GM21367 (cell line): Measurements from ENCODE around the gene SNX27.
"Not testable (repeated sequence)": the region's sequence is repeated elsewhere in the genome, so short reads cannot be mapped to it uniquely, and the experiment has no call there.

Source experiments
- ATAC-seq: cut with Tn5 transposase; IDR thresholded peaks from one replicate; pipeline ENCODE4 v1.9.1; 2021; ENCODE audit not compliant: unreplicated experiment

Gene SNX27

GRCh38 chr1:151602550-151602949 is 9.3 kb upstream of the SNX27 start:
- not testable (repeated sequence) for ATAC-seq

- no peak for ATAC-seq
These were observed 7.6 kb upstream of the SNX27 start for GRCh38 chr1:151604291-151604690.

GRCh38 chr1:151606384-151606783 is 5.5 kb upstream of the SNX27 start:
- ATAC-seq = no peak

GRCh38 chr1:151606857-151607256 is 5.0 kb upstream of the SNX27 start:
- no peak for ATAC-seq

- ATAC-seq = no peak
These were observed 1.7 kb upstream of the SNX27 start for GRCh38 chr1:151610142-151610541.

- no peak for ATAC-seq
These were observed 511 bp upstream of the SNX27 start for GRCh38 chr1:151611288-151611790.

- ATAC-seq = no peak
These were observed 841 bp downstream of the SNX27 start for GRCh38 chr1:151612501-151613281.

GRCh38 chr1:151613282-151613780 is 1.5 kb downstream of the SNX27 start:
- no peak for ATAC-seq

- no peak for ATAC-seq
These were observed 4.1 kb downstream of the SNX27 start for GRCh38 chr1:151615711-151616504.

GRCh38 chr1:151616505-151616849 is 4.6 kb downstream of the SNX27 start:
- ATAC-seq = no peak

- ATAC-seq = no peak
These were observed 6.2 kb downstream of the SNX27 start for GRCh38 chr1:151618003-151618402.

- no peak for ATAC-seq
These were observed 6.6 kb downstream of the SNX27 start for GRCh38 chr1:151618470-151618869.

- ATAC-seq = not testable (repeated sequence)
These were observed 7.1 kb downstream of the SNX27 start for GRCh38 chr1:151618996-151619395.

GRCh38 chr1:151619489-151620093 is 7.7 kb downstream of the SNX27 start:
- ATAC-seq = no peak

- no peak for ATAC-seq
These were observed 8.4 kb downstream of the SNX27 start for GRCh38 chr1:151620286-151620685.

GRCh38 chr1:151621351-151621750 is 9.5 kb downstream of the SNX27 start:
- no peak for ATAC-seq

GRCh38 chr1:151624783-151625182 is 12.9 kb downstream of the SNX27 start:
- ATAC-seq = no peak

GRCh38 chr1:151626740-151627334 is 15.0 kb downstream of the SNX27 start:
- ATAC-seq = no peak

GRCh38 chr1:151629278-151629677 is 17.4 kb downstream of the SNX27 start:
- ATAC-seq = no peak

GRCh38 chr1:151635479-151636072 is 23.7 kb downstream of the SNX27 start:
- ATAC-seq = no peak
